GM10847 (cell line): Measurements from ENCODE around the gene TMEM39A.
A peak's percentile ranks its signal among the peaks of the same experiment; 100 is the strongest.

Experiments used
- POLR2A ChIP-seq: IDR thresholded peaks from 2 replicates; pipeline ENCODE4 v1.6.1; 2011; ENCODE audit not compliant: insufficient read length; ENCODE audit errors: extremely low read depth

TMEM39A gene, protein sequence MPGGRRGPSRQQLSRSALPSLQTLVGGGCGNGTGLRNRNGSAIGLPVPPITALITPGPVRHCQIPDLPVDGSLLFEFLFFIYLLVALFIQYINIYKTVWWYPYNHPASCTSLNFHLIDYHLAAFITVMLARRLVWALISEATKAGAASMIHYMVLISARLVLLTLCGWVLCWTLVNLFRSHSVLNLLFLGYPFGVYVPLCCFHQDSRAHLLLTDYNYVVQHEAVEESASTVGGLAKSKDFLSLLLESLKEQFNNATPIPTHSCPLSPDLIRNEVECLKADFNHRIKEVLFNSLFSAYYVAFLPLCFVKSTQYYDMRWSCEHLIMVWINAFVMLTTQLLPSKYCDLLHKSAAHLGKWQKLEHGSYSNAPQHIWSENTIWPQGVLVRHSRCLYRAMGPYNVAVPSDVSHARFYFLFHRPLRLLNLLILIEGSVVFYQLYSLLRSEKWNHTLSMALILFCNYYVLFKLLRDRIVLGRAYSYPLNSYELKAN

DNA sequence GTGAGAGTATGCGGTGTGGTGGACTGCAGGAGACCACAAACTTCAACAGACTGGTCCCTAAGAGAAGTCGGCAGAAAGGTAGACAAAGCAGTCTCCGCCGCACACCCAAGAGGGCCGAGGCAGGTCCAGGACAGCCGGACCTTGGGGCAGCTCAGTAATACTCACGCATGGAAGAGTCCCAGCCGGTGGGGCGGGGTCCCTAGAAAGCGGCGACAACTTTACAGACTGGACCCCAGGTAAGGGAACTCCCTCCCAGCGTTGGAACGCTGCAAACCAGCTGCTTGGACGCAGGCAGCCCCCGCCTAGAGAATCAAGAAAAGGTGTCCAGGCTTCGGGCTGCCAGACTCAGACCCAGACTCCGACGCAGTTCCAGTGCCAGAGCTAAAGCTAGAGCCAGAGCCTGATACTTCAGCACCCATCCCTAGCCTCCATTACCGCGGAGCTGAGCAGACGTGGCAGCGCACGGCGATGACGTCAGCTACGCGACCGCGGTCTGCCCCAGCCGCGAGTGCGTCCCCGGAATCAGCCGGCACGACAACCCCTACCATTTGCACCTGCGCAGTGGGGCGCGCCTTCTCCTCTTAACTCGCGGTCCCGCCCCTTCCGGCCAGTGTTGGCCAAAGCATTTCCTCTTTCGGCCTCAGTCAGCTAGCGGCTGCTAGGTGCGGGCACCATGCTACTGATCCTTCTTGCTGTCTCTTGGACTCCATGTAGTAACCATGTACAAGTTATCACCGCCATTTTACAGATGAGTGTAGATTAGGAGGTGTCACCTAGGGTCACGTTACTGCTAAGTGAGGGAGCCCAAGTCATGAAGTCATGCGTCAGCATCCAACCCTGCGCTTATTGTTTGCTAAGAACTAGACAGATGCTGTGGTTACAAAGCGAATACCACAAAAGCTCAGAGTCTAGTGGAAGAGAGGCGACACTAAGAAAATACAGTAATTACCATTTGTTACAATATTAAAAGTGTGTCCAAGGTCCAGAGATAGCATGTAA, at the start of gene TMEM39A:
TSS of gene TMEM39A (minus strand) at position 445 of the 999 bp plus-strand sequence. CDS start 1,541 bp downstream, outside the sequence.
- peak; percentile 93 for TF ChIP-seq POLR2A

DNA sequence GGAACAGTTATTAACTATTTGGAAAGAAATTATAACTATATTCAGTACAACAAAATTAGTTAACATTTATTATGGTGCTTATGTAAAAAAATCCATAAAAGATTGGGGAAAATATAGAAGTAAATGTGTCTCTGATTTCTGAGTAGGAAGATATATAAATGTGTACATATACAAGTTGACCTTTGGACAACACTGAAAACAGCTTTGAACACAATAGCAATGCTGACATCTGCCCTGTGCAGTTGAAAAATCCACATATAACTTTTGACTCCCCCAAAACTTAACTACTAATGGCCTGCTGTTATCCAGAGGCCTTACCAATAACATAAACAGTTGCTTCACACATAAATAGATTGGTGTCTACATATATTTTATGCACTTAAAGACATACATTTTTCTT, 47.3 kb upstream of the TMEM39A start:
- no peak for TF ChIP-seq POLR2A

DNA sequence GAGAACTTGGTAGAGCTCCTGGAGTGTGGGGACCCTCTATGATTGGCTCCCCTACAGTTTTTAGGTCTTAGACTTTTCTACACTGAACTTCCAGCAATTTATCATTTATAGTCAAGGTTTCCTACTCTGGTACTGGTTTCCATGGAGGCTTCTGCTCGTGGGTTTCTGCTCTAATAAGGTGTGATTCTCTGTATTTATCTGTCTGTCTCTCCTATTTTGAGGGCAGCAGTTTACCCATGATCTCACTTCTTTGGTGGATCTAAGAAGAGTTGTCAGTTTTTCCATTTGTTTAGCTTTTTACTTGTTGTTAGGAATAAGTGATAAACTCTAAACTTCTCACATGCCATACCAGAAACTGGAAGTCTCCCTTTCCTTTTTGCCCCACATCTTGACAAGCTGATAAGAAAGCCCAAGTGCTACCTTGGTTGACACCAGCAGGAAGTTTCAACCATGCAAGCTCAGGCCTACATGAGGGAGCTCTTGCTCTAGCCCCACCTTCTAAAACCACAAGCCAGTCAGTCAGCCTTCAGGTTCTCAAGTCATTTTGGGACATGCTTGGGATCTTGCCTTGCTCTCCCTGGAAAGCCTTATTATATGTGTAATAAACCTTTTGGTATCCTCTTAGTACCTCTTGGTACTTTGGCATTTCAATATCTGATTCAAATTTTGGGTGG, 44.9 kb upstream of the TMEM39A start:
- TF ChIP-seq POLR2A: no peak

DNA sequence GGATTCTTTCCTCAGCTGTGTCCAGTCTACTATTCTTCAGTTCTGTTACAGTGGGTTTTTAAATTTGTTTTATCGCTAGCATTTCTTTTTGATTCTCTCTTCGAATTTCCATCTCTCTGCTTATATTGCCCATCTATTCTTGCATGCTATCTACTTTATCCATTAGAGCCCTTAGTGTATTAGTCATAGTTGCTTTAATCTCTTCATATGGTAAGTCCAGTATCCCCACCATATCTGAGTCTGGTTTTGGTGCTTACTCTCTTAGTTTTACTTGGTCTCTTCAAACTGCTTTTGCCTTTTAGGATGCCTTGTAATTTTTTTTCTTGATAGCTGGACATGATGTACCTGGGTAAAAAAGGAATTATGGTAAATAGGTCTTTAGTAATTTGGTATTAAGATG, 44.0 kb upstream of the TMEM39A start:
- no peak for TF ChIP-seq POLR2A

DNA sequence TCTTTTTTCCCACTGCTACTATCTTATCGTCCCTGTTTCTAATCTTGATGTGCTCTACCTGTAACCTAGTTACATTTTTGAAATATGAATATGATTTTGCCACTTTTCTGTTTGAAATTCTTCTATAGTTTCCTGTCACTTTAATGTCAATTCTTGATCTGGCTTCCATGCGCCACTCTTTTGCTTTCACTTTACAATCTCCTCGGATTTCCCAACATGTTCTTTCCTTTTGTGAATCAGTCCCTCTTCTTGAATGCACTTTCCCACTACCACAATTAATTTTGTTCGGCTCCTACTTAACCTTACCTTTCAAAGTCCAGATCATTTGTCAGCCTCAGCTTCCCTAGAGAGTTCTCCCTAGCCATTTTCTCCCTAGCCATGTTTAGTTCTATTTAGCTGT, 43.2 kb upstream of the TMEM39A start:
- no peak for TF ChIP-seq POLR2A

DNA sequence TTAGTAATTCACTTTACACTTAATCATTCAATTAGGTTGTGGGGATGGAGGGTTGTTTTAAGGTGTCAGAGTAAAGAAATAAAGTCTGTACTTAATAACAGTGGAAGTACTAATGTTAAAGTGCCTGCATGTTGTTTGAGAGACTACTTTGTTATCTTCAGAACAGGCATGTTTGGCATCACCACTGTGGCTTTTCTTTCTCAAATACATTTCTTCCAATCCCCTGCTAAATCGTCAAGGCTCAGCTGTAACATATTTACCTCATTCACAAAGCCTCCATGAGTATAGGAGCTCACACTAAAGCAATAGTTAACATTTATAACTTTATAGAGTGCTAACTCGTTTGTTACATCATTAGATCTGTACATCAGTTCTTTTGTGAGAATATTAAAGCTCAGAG, 37.5 kb upstream of the TMEM39A start:
- no peak for TF ChIP-seq POLR2A

DNA sequence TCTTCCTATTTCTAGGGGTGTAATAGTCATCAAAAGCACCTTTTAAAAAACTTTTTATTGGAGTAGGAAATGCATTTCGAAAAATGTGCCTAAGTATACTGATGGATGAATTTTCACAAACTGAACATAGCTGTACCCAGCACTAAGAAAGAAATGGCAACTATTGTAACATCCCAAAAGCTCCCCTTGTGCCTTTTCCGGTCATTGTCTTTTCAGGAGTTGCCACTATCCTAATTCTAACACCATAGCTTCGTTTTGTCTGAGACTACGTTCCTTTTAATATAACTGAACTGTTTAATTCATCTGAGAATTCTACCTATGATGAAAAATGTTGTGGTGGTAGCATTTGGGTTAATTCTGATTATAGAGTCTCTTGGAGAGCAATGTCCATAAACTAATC, 36.9 kb upstream of the TMEM39A start:
- no peak for TF ChIP-seq POLR2A

DNA sequence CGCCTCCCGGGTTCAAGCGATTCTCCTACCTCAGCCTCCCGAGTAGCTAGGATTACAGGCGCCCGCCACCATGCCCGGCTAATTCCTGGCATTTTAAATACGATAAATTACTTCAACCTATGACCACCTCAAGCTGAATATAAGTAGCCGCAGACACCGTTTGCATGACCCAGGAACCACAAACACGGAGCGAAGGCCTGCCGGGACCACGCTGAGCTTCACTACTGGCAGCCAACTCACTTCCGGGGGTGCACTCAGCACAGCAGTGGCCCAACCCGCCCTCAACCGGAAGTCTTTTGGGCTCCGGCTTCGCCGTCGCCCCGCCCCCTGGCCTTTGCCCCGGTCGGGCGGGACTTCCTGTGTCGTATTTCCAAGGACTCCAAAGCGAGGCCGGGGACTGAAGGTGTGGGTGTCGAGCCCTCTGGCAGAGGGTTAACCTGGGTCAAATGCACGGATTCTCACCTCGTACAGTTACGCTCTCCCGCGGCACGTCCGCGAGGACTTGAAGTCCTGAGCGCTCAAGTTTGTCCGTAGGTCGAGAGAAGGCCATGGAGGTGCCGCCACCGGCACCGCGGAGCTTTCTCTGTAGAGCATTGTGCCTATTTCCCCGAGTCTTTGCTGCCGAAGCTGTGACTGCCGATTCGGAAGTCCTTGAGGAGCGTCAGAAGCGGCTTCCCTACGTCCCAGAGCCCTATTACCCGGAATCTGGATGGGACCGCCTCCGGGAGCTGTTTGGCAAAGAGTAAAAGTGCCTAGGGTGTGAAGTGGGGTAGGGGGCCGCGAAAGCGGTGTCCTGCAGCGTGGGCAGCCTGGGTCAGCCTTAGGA, 35.0 kb upstream of the TMEM39A start, which contains the start of gene TIMMDC1:
TSS of gene TIMMDC1 (plus strand) at position 362 of the 826 bp plus-strand sequence. CDS start at position 549, 187 bp downstream.
- peak; percentile 86 for TF ChIP-seq POLR2A

DNA sequence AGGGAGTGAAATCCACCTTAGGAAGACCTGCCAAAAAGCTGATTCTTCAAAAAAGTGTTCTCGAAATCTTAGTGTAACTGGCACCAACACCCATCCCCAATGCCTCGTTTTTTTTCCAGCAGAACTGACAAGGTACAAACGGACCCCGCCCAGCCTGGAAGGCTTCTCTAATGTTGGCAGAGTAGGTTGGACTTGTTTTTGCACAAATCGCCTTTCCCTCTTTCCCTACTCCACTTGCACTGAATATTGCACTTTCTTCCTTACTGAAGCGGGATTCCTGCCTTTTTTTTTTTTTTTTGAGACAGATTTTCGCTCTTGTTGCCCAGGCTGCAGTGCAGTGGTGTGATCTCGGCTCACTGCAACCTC, 34.4 kb upstream of the TMEM39A start:
- TF ChIP-seq POLR2A: no peak

DNA sequence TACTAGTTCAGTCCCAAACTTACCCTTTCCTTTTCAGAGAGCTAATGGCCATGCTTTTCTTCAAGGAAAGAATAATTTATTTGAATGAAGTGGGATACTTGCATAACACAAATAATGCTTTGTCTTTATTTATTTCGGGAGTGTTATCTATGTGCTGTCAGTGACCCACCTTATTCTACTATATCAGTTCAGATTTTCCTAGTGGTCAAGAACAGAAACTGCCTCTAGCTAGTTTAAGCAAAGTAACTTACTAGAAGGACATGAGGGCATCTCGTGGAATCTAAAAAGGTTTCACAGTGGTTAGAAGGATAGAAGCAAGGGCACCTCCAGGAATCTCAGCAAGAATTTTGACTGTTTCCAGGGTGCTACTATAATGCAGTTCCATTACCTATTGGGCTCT, 31.2 kb upstream of the TMEM39A start:
- no peak for TF ChIP-seq POLR2A

DNA sequence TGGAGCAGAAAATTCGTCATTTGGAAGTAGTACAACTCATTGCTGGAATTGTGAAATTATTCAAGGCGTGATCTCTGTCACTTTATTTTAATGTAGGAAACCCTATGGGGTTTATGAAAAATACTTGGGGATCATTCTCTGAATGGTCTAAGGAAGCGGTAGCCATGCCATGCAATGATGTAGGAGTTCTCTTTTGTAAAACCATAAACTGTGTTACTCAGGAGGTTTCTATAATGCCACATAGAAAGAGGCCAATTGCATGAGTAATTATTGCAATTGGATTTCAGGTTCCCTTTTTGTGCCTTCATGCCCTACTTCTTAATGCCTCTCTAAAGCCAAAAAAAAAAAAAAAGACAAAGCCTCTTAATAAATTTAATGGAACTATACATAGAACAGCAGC, 29.4 kb upstream of the TMEM39A start:
- no peak for TF ChIP-seq POLR2A

DNA sequence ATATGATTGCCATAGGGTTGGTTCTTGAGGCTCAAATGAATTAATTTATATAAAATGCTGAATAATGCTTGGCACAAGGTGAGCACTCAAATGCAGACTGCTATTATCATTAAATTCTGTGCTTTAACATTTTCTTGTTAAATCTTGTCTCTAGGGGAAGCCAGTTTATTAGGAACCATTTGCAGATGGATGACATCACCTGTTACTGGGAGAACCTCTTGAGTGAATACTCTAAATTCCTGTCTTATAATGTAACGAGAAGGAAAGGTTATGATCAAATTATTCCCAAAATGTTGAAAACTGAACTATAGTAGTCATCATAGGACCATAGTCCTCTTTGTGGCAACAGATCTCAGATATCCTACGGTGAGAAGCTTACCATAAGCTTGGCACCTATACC, 28.7 kb upstream of the TMEM39A start:
- no peak for TF ChIP-seq POLR2A

DNA sequence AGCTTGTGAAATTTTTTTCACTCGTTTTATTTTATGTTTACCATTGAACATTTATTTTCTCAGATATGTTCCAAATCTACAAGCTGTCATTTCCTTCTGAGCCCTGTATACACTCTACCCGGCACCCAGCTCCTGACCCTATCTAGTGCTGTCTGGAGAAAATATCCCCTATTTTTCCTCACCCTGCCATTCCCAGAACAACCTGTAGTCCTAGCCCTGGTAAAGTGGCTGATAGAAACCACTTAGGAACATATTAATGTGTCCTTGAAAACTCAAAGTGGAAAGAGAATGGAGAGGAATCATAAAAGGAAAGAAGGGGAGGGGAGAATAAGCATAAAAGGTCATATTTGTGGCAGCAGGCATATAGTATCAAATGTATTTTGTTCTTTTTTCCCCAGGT, 26.7 kb upstream of the TMEM39A start:
- TF ChIP-seq POLR2A: no peak

DNA sequence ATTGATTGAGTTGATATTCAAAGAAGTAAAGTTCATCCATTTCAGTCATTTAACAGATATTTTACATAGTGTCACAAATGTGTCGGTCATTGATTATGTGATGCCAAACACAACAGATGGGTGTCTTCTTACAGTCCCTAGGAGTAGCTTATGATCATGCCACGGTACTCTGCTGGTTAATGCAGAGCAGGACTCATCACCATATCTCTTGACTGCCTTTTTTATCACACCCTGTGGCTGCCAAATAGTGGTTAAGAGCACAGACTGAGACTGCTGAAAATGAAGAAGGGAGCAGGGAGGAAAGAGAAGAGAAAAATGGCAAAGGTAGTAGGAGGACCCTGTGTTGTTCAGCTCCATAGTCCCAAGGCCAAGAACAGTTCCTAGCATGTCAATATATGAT, 22.1 kb upstream of the TMEM39A start:
- no peak for TF ChIP-seq POLR2A

DNA sequence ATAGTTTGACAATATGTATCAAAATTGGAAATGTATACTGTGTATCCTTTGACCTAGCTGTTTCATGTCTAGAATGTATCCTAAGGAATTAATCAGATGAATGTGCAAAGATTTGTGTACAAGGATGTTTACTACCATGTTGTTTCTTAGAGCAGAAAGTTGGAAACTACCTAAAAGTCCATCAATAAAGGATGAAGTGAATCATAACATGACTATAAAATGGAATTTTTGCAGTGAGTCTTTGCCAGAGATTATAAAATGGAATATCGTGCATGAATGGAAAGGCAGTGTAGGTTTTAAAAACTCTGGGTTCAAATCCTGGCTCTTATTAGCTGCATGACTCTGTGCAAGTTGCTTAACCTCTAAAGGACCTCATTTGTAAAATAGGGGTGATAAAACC, 19.7 kb upstream of the TMEM39A start:
- TF ChIP-seq POLR2A: no peak

DNA sequence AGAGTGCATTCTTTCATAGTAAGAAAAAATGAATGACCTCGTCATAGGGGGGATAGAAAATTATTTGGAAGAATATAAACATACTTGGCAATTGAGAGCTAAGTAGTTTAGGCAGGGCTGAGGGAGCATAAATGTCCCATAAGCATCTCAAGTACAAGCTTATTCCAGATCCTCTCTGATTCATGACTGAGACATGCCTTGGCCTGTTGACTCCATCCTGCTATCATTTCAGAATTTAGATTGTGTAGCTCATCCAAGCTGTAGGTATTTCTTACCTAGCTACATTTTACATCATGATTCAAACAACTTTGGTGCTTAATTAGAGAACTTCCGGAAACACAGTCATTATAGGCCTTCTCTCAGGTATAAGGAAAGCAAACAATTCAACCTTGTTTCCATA, 17.7 kb upstream of the TMEM39A start:
- no peak for TF ChIP-seq POLR2A
